Measurements from ENCODE around the gene LLGL2. TPM values are rescaled to one million over a fixed set of nuclear protein-coding genes. Genes with fewer than 3 reads are reported as not detected.

The LLGL2 gene
- total and polyA plus RNA-seq, 10 of the 15 experiments (the other 5 are each of a cell fraction or from before 2014, with no cell fraction given): 0.21 to 9.9 (median 4.5) TPM

DNA sequence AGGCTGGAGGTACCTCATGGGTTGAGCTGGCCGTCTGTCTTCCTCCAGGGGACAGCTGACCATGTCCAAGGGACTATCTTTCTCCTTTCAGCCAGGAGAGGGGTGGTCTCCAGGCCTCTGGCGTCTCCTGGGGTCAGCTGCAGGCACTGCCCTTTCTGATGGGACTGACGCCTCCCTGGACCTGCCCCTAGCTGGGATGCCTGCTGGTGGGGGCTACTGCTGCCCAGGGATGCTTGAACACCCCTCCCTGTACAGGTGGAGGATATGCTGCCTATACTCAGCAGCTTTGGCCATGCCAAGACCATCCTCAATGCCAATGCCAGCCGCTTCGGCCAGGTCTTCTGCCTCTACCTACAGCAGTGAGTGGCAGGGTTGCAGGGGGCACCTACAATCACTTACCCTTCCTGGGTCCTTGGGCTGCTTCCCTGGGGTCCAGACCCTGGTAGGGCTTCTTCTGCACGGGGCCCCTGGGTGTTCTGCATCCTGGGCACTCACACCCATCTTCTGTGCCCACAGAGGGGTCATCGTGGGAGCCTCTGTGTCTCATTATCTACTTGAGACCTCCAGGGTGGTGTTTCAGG lies 66.3 kb downstream of the LLGL2 start (continued):
- TF ChIP-seq, protein P1, sequence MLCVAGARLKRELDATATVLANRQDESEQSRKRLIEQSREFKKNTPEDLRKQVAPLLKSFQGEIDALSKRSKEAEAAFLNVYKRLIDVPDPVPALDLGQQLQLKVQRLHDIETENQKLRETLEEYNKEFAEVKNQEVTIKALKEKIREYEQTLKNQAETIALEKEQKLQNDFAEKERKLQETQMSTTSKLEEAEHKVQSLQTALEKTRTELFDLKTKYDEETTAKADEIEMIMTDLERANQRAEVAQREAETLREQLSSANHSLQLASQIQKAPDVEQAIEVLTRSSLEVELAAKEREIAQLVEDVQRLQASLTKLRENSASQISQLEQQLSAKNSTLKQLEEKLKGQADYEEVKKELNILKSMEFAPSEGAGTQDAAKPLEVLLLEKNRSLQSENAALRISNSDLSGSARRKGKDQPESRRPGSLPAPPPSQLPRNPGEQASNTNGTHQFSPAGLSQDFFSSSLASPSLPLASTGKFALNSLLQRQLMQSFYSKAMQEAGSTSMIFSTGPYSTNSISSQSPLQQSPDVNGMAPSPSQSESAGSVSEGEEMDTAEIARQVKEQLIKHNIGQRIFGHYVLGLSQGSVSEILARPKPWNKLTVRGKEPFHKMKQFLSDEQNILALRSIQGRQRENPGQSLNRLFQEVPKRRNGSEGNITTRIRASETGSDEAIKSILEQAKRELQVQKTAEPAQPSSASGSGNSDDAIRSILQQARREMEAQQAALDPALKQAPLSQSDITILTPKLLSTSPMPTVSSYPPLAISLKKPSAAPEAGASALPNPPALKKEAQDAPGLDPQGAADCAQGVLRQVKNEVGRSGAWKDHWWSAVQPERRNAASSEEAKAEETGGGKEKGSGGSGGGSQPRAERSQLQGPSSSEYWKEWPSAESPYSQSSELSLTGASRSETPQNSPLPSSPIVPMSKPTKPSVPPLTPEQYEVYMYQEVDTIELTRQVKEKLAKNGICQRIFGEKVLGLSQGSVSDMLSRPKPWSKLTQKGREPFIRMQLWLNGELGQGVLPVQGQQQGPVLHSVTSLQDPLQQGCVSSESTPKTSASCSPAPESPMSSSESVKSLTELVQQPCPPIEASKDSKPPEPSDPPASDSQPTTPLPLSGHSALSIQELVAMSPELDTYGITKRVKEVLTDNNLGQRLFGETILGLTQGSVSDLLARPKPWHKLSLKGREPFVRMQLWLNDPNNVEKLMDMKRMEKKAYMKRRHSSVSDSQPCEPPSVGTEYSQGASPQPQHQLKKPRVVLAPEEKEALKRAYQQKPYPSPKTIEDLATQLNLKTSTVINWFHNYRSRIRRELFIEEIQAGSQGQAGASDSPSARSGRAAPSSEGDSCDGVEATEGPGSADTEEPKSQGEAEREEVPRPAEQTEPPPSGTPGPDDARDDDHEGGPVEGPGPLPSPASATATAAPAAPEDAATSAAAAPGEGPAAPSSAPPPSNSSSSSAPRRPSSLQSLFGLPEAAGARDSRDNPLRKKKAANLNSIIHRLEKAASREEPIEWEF (IDR thresholded peaks at IDR 0.05; ENCODE audit: insufficient replicate concordance, low read depth, low read length): no peak

DNA sequence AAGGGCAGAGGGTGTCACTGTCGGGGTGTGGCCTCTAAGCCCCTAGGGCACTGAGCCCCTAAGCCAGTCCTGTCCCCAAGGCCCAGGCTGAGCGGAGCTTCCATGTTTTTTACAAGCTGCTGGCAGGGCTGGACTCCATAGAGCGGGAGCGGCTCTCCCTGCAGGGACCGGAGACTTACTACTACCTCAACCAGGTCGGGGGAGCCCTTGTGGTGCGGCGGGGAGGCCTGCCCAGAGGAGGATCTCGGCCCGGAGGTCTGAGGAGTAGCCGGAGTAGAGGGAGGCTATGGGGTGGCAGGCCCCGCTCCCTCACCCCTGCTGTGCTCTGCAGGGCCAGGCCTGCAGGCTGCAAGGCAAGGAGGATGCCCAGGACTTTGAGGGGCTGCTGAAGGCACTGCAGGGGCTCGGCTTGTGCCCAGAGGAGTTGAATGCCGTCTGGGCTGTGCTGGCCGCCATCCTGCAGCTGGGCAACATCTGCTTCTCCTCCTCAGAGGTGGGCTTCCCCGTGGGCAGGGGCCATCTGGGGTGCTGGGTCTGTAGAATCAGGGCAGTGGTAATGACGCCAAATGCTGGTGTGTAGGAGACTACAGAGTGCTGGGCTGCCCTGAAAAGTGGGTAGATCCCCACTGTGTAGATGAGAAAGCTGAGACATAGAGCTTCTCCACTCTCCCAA lies 67.0 kb downstream of the LLGL2 start:
- Histone ChIP-seq H3K4me1 (ENCODE audit: control insufficient read depth, insufficient read depth, low read length) (0 out of 2 replicates have a peak, but pooled peaks cover 4% of the 10 kb centered on the region), H3K9ac (ENCODE audit: control insufficient read depth, insufficient read depth, low read length) (no peak overlapping the region), H2AFZ (ENCODE audit: control insufficient read depth, low read depth, low read length) (no peak overlapping the region), H3K4me3 (no peak overlapping the region), H3K36me3 (ENCODE audit: control insufficient read depth in 2 of 2, insufficient read depth in 2 of 2, low read length in 1 of 2) (no peaks in the 10 kb centered on the region), H3K27ac (ENCODE audit: control insufficient read depth, insufficient read depth) (no peak overlapping the region), H3K79me2 (ENCODE audit: control insufficient read depth, insufficient read depth, low read length) (no peaks in the 10 kb centered on the region), H3K27me3 (replicated peaks in 1 of 2; ENCODE audit: control insufficient read depth in 2 of 2, insufficient read depth in 2 of 2, low read length in 1 of 2) (peaks cover 5 to 7% of the 10 kb centered on the region in 2 experiments), H3K9me3 (replicated peaks; ENCODE audit: control insufficient read depth, insufficient read depth, low read length) (no peaks in the 10 kb centered on the region), H4K20me1 (ENCODE audit: control insufficient read depth, insufficient read depth) (no peaks in the 10 kb centered on the region), H3K4me2 (ENCODE audit: control insufficient read depth, insufficient read depth) (no peak overlapping the region)
- ChIA-PET CTCF (interaction anchor here (0.6 to 3.7 kb wide), 2 partner anchors 9 to 158 kb away, joined by 3 to 20 read pairs; no protein-coding TSS in a partner anchor), POLR2A (no interaction called here), SMC1A (ENCODE audit: uncharacterized antibody, unreplicated experiment) (interaction anchor here (1.3 kb wide), 1 partner anchor 161 kb away, joined by 3 read pairs; no protein-coding TSS in a partner anchor), RAD21 (ENCODE audit: unreplicated experiment) (no interaction called here)
- no peak for TF ChIP-seq IKZF1 (conservative IDR thresholded peaks at IDR 0.05)
- TF ChIP-seq, protein P2, sequence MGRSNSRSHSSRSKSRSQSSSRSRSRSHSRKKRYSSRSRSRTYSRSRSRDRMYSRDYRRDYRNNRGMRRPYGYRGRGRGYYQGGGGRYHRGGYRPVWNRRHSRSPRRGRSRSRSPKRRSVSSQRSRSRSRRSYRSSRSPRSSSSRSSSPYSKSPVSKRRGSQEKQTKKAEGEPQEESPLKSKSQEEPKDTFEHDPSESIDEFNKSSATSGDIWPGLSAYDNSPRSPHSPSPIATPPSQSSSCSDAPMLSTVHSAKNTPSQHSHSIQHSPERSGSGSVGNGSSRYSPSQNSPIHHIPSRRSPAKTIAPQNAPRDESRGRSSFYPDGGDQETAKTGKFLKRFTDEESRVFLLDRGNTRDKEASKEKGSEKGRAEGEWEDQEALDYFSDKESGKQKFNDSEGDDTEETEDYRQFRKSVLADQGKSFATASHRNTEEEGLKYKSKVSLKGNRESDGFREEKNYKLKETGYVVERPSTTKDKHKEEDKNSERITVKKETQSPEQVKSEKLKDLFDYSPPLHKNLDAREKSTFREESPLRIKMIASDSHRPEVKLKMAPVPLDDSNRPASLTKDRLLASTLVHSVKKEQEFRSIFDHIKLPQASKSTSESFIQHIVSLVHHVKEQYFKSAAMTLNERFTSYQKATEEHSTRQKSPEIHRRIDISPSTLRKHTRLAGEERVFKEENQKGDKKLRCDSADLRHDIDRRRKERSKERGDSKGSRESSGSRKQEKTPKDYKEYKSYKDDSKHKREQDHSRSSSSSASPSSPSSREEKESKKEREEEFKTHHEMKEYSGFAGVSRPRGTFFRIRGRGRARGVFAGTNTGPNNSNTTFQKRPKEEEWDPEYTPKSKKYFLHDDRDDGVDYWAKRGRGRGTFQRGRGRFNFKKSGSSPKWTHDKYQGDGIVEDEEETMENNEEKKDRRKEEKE (IDR thresholded peaks at IDR 0.05): no peak
- TF ChIP-seq NFYA (IDR thresholded peaks at IDR 0.05; ENCODE audit: borderline replicate concordance, low read depth, low read length): no peak
- TF ChIP-seq, protein P3, sequence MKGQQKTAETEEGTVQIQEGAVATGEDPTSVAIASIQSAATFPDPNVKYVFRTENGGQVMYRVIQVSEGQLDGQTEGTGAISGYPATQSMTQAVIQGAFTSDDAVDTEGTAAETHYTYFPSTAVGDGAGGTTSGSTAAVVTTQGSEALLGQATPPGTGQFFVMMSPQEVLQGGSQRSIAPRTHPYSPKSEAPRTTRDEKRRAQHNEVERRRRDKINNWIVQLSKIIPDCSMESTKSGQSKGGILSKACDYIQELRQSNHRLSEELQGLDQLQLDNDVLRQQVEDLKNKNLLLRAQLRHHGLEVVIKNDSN (IDR thresholded peaks at IDR 0.05; ENCODE audit: borderline replicate concordance, extremely low read length, insufficient read depth, low read depth, low read length): no peak
- no peak for TF ChIP-seq CHD1 (IDR thresholded peaks at IDR 0.05; ENCODE audit: low read depth, low read length)
- intact Hi-C loops (cut with micrococcal nuclease; ENCODE audit: unreplicated experiment): no loop called here
- in situ Hi-C loops (cut with MboI): loop anchor here (10.0 kb wide), 1 partner anchor 168 kb away; no protein-coding TSS in a partner anchor
- DNase-seq (ENCODE audit: low read depth, low spot score) (no peak), FAIRE-seq (no peak), ATAC-seq (no peak)
- WGBS (ENCODE audit: insufficient coverage, insufficient replicate concordance, low lambda C conversion rate, missing lambda C conversion rate): 50% methylated on average over 17 of the region's 17 CpGs
- BruUV-seq (replicated peaks): no TSS peak
